22Rv1 (cell line): Measurements from ENCODE around the gene PRSS48.

Source experiments
- H3K27ac ChIP-seq: fragments of 450-650 bp; 2 replicates; pipeline ENCODE4 v1.5.1; 2017
- ZFX ChIP-seq: fragments of 450-650 bp; IDR thresholded peaks from 2 replicates; pipeline ENCODE4 v1.6.1; 2017; ENCODE audit warnings: antibody characterized with exemption, borderline replicate concordance
- TF ChIP-seq, protein P1 (sequence below): fragments of 450-650 bp; IDR thresholded peaks from 2 replicates; pipeline ENCODE4 v1.5.1; 2017; ENCODE audit warnings: mild to moderate bottlenecking

Gene PRSS48

GRCh38 chr4:151236036-151236435 is 40.9 kb upstream of the PRSS48 start:
- TF ChIP-seq, protein P1, sequence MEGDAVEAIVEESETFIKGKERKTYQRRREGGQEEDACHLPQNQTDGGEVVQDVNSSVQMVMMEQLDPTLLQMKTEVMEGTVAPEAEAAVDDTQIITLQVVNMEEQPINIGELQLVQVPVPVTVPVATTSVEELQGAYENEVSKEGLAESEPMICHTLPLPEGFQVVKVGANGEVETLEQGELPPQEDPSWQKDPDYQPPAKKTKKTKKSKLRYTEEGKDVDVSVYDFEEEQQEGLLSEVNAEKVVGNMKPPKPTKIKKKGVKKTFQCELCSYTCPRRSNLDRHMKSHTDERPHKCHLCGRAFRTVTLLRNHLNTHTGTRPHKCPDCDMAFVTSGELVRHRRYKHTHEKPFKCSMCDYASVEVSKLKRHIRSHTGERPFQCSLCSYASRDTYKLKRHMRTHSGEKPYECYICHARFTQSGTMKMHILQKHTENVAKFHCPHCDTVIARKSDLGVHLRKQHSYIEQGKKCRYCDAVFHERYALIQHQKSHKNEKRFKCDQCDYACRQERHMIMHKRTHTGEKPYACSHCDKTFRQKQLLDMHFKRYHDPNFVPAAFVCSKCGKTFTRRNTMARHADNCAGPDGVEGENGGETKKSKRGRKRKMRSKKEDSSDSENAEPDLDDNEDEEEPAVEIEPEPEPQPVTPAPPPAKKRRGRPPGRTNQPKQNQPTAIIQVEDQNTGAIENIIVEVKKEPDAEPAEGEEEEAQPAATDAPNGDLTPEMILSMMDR = no peak
- no peak for TF ChIP-seq ZFX
- no peak overlapping the region for H3K27ac ChIP-seq

DNA sequence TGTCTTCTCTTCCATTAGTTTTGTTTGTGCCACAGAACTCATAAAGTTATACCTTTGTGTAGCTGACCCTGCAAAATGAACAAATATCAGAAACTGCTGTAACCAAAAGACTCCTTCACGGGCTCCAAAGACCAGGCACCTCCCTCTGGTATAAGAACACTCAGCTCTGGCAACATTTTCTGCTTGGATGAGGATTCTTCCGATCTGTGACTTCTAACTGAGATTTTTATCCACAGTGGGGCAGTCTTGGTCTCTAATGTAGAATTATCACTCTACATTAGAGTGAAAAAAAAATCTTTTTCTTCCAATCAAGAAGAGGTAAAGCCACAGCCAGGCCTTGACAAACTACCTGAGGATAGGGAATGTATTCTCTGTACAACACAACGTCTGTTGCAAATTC is 38.5 kb upstream of the PRSS48 start:
- H3K27ac ChIP-seq = no peak overlapping the region
- TF ChIP-seq ZFX = no peak
- TF ChIP-seq, protein P1 = no peak

- TF ChIP-seq, protein P1 = no peak
- no peak for TF ChIP-seq ZFX
- H3K27ac ChIP-seq = no peak overlapping the region
Measured at GRCh38 chr4:151239608-151240007, 37.4 kb upstream of the PRSS48 start.

GRCh38 chr4:151242305-151242704 is 34.7 kb upstream of the PRSS48 start:
- TF ChIP-seq, protein P1 = no peak
- no peak for TF ChIP-seq ZFX
- H3K27ac ChIP-seq = no peak overlapping the region

DNA sequence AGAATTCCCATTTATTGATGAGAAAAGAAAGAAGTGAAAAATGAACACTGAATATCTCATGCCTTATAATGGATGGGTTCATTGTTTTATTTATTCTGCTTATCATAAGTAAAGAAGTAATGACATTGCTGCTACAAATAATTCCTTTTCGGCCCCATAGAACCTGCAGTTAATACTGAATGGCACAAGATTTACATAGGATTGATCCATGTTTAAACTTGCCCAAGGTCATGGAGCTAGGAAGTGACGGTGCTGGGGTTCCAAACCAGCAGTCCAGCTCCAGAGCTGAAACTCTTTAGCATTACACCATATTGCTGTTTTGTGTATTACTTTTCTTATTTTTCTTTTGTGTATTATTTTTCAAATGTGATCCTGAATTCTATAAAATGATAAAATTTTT is 30.2 kb upstream of the PRSS48 start:
- TF ChIP-seq ZFX = no peak
- TF ChIP-seq, protein P1 = no peak

DNA sequence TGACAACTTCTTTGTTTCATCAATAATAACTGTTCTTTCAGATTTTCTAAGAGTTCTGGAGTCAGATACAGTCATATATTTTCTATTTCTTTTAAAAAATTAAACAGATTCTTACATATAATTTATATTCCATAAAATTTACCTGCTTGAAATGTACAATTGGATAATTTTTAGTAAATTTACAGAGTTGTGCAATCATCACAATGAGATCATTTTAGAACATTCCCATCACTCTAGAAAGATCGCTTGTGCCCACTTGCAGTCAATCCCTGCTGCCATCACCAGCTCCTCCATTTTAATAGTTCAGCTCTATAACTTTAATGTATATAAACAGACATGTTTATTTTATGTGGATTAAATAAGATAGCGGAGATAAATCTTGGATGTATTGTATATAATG is 29.6 kb upstream of the PRSS48 start:
- H3K27ac ChIP-seq = no peak overlapping the region
- no peak for TF ChIP-seq ZFX
- TF ChIP-seq, protein P1 = no peak

More for the DNA sequence above, 30.2 kb upstream of the PRSS48 start:
- no peak overlapping the region for H3K27ac ChIP-seq

GRCh38 chr4:151248519-151248918 is 28.4 kb upstream of the PRSS48 start:
- H3K27ac ChIP-seq = no peak overlapping the region
- TF ChIP-seq, protein P1 = no peak
- TF ChIP-seq ZFX = no peak
